Activated CD8-positive, alpha-beta memory T cell treated with anti-CD3 and anti-CD28 coated beads for 1 hour (primary cell): ENCODE results near the gene ASCC2.
"Not testable (repeated sequence)": the region's sequence is repeated elsewhere in the genome, so short reads cannot be mapped to it uniquely, and the experiment has no call there.

Experiments
- DNase-seq, 2 donors: peaks; one replicate each; pipeline ENCODE4 v3.0.0-alpha.2; 2020; ENCODE audit warnings: low read depth in 1 of 2; ENCODE audit errors: extremely low read depth in 1 of 2

ASCC2 gene

DNA sequence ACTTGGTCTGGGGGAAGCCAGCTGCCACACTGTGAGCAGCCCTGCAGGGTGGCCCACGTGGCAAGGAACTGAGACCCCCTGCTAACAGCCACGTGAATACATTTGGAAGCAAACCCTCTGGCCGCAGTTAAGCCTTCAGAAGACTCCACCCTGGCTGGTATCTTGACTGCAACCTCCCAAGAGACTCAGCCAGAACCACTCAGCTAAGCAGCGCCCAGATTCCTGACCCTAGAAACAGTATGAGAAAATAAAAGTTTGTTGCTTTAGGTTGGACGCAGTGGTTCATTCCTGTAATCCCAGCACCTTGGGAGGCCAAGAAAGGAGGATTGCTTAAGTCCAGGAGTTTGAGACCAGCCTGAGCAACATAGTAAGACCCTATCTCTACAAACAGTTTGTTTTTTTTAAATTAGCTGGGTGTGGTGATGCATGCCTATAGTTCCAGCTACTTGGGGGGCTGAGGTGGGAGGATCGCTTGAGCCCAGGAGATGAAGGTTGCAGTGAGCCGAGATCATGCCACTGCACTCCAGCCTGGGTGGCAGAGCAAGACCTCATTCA is 79.9 kb downstream of the ASCC2 start:
- no peak for DNase-seq

- no peak for DNase-seq
Measured at GRCh38 chr22:29757096-29757495, 81.0 kb downstream of the ASCC2 start.

DNA sequence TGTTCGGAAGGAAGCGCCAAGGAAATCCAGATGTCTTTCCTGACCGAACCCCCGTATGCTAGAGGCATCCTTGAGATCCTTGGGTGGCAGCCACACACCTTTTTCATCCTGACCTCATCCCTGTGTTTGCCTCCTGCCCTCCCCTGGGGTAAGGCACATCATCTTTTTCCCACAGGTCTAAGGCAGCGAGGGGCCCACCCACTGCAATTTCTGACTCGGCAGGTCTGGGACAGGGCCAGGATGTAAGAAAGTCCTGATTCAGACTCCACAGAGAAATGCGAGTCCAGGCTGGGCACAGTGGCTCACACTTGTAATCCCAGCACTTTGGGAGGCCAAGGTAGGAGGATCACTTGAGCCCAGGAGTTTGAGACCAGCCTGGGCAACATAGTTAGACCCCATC is 81.7 kb downstream of the ASCC2 start:
- no peak for DNase-seq

- no peak for DNase-seq
Measured at GRCh38 chr22:29755889-29756288, 82.2 kb downstream of the ASCC2 start.

GRCh38 chr22:29754658-29755395 is 83.2 kb downstream of the ASCC2 start:
- not testable (repeated sequence) for DNase-seq

- DNase-seq, result no peak
Measured at GRCh38 chr22:29753808-29754657, 84.0 kb downstream of the ASCC2 start.

DNA sequence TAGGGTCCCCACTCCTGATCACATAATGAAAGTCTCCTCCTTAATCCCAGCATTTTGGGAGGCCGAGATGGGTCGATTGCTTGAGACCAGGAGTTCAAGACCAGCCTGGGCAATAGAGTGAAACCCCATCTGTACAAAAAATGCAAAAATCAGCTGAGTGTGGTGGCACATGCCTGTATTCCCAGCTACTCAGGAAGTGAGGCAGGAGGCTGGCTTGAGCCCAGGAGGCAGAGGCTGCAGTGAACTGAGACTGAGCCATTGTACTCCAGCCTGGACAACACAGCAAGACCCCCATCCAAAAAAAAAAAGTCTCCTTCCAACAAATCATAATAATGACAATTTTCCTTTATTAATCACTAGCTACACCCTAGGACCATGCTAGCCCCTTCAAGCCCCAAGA is 86.4 kb downstream of the ASCC2 start:
- DNase-seq, result no peak

- no peak for DNase-seq
Measured at GRCh38 chr22:29750559-29751538, 87.2 kb downstream of the ASCC2 start.

DNA sequence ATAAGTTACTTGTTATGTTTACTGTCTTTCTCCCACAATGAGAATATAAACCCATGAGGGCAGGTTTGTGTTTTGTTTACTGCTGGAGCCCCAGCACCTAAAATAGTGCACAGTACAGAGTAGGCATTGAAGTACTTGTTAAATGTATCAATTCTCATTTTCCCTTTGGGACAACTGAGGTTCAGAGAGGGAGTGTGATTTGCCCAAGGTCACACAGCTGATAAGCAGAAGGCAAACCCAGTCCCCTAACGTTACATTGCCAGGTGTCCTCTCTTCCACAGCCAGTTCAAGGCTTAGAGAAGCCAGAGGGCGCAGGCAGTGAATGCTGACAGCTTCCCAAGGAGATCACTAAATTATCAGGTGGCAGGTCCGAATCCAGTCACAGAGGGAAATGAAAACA is 88.0 kb downstream of the ASCC2 start:
- no peak for DNase-seq

DNA sequence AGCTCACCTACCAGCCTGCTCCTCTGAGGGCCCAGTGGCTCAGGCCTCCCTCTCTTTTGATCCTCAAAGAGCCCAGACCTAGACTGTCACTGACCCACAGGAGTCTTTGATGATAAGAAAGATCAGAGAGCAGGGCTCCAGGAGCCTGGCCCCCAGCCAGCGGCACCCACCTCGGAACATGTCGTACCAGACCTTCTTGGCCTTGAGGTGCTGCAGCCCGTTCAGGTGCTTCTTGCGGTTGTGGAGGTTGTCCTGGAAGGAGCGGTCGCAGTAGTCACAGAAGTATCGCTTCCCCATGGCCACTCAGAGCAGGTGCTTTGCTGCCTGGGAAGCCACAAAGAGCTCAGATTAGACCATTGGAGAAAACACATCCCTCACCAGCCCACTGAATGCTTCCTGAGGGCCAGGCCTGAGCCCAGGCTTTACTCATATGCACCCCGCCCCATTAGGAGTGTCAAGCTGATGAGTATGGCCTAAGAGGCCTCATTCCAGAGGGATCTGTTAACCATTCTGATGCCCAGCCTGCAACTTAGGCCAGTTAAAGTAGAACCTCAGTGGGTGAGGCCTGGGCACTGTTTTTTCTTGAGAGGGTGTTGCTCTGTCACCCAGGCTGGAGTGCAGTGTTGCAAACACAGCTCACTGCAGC is 89.7 kb downstream of the ASCC2 start:
- no peak for DNase-seq

DNA sequence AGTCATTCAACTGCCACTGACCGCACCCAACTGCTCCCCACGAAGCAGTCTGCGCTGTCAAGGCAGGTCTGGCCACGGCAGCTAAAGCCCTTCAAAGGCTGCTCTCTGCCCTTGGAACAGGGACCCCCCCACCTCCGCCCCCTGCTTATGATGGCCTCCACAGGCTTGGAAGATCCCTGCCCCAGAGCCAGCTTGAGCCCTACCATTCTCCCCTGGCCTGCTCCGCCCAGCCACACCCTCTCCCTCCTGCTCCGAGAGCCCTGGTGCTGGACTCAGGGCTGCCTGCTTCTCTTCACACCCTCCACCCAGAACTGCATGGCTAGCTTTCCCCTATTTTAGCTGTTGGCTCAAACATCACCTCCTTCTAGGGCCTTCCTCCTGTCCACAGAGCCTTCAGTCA is 90.2 kb downstream of the ASCC2 start:
- no peak for DNase-seq

DNA sequence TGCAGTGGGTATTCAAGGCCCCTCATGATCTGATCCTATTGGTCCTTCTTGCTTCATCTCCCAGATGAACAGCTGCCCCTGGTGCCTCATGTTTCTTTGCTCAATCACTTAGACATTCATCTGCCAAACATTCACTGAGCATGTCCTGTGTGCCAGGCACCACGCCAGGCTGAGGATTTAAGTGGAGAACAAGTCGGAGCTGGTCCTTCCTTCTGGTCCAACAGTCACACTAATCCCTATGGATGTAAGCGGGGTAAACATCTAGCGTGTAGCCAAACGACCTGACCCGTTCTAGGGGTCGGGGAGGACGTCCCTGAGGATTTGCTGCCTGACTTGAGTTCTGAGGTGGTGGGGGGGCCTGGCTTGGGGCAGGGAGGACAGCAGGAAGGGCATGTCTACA is 93.2 kb downstream of the ASCC2 start:
- no peak for DNase-seq

DNA sequence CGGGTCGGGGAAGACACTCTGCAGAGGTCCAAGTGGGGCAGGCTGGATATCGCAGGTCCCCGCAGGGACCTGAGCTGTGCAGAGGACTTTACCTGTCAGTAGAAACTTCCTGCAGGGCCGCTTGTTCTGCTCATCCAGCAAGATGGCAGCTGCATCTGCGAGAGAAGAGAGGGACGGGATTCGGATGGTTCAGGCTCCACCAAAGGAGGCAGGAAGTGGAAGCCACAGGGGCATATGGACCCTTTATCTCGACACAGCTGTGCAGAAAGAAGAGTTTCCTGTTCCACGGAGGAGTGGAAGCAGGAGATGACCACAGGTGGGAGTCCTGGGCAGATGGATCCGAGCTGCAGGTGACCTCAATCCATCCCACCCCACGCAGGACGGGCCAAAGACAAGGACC is 95.7 kb downstream of the ASCC2 start:
- no peak for DNase-seq

- no peak for DNase-seq
Measured at GRCh38 chr22:29741926-29742325, 96.1 kb downstream of the ASCC2 start.

GRCh38 chr22:29740216-29740615 is 97.9 kb downstream of the ASCC2 start:
- DNase-seq, result no peak

DNA sequence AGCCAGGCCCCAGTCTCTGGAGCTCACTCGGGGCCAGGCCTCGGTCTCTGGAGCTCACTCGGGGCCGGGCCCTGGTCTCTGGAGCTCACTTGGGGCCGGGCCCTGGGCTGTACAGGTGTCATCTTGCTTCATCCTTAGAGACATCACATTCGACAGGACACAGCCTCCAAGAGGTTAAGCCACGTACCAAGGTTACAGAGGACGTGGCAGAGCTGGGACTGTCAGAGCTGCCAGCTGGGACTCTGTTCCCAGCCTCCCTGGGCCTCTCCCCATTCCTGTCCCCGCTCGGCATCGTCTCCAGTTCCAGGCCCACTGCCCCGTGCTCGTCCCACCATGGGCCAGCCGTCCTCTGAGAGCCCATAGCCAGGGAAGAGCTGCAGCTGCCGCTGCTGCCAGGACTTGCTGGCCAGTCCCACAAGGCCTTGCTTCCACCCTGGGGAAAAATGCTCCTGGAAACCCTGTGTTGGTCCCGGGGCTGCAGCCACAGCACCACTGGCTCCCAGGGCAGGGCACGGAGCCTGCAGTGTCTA is 98.7 kb downstream of the ASCC2 start:
- DNase-seq, result no peak
